RWPE2 (cell line): Measurements from ENCODE around the gene HMGXB3.

ENCODE experiments used
- ATAC-seq: fragments of 200-7000 bp; cut with Tn5 transposase; 3 replicates; pipeline ENCODE4 v1.9.1; 2021; ENCODE audit warnings: low read depth
- DNase-seq: peaks from one replicate; pipeline ENCODE4 v3.0.0-alpha.2; 2020; ENCODE audit warnings: low spot score
- H3K27ac ChIP-seq: fragments of 450-650 bp; 2 replicates; pipeline ENCODE4 v1.5.1; 2017; ENCODE audit warnings: mild to moderate bottlenecking; ENCODE audit not compliant: poor library complexity, severe bottlenecking
- H3K27me3 ChIP-seq: fragments of 250-450 bp; sonication (Bioruptor Pico); 2 replicates; pipeline ENCODE4 v1.5.1; 2021; ENCODE audit warnings: mild to moderate bottlenecking, moderate library complexity; ENCODE audit not compliant: insufficient read depth, poor library complexity, severe bottlenecking
- H3K36me3 ChIP-seq: fragments of 250-450 bp; sonication (Bioruptor Pico); 2 replicates; pipeline ENCODE4 v1.5.1; 2020; ENCODE audit warnings: low read depth, mild to moderate bottlenecking, moderate library complexity
- H3K4me1 ChIP-seq: fragments of 250-450 bp; sonication (Bioruptor Pico); 2 replicates; pipeline ENCODE4 v1.5.1; 2021; ENCODE audit warnings: mild to moderate bottlenecking, moderate library complexity; ENCODE audit not compliant: insufficient read depth, poor library complexity, severe bottlenecking
- H3K4me3 ChIP-seq: fragments of 250-450 bp; sonication (Bioruptor Pico); 2 replicates; pipeline ENCODE4 v1.5.1; 2021; ENCODE audit warnings: mild to moderate bottlenecking, moderate library complexity; ENCODE audit not compliant: severe bottlenecking
- H3K9me3 ChIP-seq: fragments of 250-450 bp; sonication (Bioruptor Pico); 2 replicates; pipeline ENCODE4 v1.5.1; 2021; ENCODE audit warnings: mild to moderate bottlenecking, moderate library complexity; ENCODE audit not compliant: severe bottlenecking
- TF ChIP-seq, protein P1 (sequence below): fragments of 450-650 bp; IDR thresholded peaks from one replicate; pipeline ENCODE4 v1.5.1; 2017; ENCODE audit warnings: mild to moderate bottlenecking, moderate library complexity; ENCODE audit not compliant: poor library complexity, severe bottlenecking

The HMGXB3 gene

GRCh38 chr5:149969181-149969930 is 31.2 kb upstream of the HMGXB3 start:
- H3K27ac ChIP-seq: no peak overlapping the region
- DNase-seq: no peak

GRCh38 chr5:149975409-149975808 is 25.1 kb upstream of the HMGXB3 start:
- TF ChIP-seq, protein P1, sequence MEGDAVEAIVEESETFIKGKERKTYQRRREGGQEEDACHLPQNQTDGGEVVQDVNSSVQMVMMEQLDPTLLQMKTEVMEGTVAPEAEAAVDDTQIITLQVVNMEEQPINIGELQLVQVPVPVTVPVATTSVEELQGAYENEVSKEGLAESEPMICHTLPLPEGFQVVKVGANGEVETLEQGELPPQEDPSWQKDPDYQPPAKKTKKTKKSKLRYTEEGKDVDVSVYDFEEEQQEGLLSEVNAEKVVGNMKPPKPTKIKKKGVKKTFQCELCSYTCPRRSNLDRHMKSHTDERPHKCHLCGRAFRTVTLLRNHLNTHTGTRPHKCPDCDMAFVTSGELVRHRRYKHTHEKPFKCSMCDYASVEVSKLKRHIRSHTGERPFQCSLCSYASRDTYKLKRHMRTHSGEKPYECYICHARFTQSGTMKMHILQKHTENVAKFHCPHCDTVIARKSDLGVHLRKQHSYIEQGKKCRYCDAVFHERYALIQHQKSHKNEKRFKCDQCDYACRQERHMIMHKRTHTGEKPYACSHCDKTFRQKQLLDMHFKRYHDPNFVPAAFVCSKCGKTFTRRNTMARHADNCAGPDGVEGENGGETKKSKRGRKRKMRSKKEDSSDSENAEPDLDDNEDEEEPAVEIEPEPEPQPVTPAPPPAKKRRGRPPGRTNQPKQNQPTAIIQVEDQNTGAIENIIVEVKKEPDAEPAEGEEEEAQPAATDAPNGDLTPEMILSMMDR: no peak
- no peak overlapping the region for H3K27ac ChIP-seq
- H3K4me1 ChIP-seq: no peaks in the 10 kb centered on the region
- ATAC-seq (no peak), DNase-seq (no peak)
- no peaks in the 10 kb centered on the region for H3K27me3 ChIP-seq
- H3K9me3 ChIP-seq: no peaks in the 10 kb centered on the region
- no peak overlapping the region for H3K4me3 ChIP-seq
- H3K36me3 ChIP-seq: peaks cover 33% of the 10 kb centered on the region

More at GRCh38 chr5:149969181-149969930, 31.2 kb upstream of the HMGXB3 start:
- Histone ChIP-seq H3K27me3 (no peaks in the 10 kb centered on the region), H3K36me3 (peaks cover 4% of the 10 kb centered on the region; the same call in 1 of the 2 replicates), H3K4me3 (no peak overlapping the region), H3K4me1 (no peaks in the 10 kb centered on the region), H3K9me3 (no peaks in the 10 kb centered on the region)
- ATAC-seq: no peak
- TF ChIP-seq, protein P1: no peak

GRCh38 chr5:149979896-149980295 is 20.6 kb upstream of the HMGXB3 start:
- Histone ChIP-seq H3K4me1 (no peaks in the 10 kb centered on the region), H3K27ac (no peak overlapping the region), H3K36me3 (peaks cover 48% of the 10 kb centered on the region), H3K4me3 (no peak overlapping the region), H3K9me3 (no peaks in the 10 kb centered on the region), H3K27me3 (no peaks in the 10 kb centered on the region)
- DNase-seq: no peak
- no peak for ATAC-seq
- TF ChIP-seq, protein P1: no peak

DNA sequence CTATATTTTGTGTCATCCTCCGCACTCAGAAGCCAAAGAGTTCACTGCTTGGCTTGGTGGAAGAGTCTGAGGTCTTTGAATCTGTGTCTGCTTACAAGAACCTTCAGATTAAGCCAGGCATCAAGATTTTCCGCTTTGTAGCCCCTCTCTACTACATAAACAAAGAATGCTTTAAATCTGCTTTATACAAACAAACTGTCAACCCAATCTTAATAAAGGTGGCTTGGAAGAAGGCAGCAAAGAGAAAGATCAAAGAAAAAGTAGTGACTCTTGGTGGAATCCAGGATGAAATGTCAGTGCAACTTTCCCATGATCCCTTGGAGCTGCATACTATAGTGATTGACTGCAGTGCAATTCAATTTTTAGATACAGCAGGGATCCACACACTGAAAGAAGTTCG is 19.3 kb upstream of the HMGXB3 start:
- DNase-seq (no peak), ATAC-seq (no peak)
- Histone ChIP-seq H3K4me3 (no peak overlapping the region), H3K27ac (no peak overlapping the region), H3K27me3 (no peaks in the 10 kb centered on the region), H3K9me3 (no peaks in the 10 kb centered on the region), H3K36me3 (peaks cover 45% of the 10 kb centered on the region), H3K4me1 (no peaks in the 10 kb centered on the region)
- TF ChIP-seq, protein P1: no peak

DNA sequence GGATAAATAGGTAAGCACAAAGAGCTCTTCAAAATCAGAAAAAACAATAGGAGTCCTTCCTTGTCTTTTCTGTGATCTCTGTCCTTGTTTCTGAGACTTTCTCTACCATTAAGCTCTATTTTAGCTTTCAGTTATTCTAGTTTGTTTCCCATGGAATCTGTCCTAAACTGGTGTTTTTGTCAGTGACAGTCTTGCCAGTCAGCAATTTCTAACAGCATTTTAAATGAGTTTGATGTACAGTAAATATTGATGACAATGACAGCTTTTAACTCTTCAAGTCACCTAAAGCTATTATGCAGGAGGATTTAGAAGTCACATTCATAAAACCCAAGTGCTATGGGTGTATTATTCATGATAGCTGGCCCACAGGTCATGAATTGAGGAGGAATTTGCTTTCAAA is 18.0 kb upstream of the HMGXB3 start:
- DNase-seq (no peak), ATAC-seq (no peak)
- Histone ChIP-seq H3K27ac (no peak overlapping the region), H3K4me3 (no peak overlapping the region), H3K36me3 (peaks cover 43% of the 10 kb centered on the region), H3K4me1 (no peaks in the 10 kb centered on the region), H3K27me3 (no peaks in the 10 kb centered on the region), H3K9me3 (no peaks in the 10 kb centered on the region)
- TF ChIP-seq, protein P1: no peak
